ENCODE data around the gene NFU1. TPM values are rescaled to one million over a fixed set of nuclear protein-coding genes. Genes with fewer than 3 reads are reported as not detected.
A peak's percentile ranks its signal among the peaks of the same experiment; 100 is the strongest.

Gene NFU1
- total and polyA plus RNA-seq, 7 experiments from 2014 or later = 16.1 to 76.4 (median 23.4) TPM

- no peak overlapping the region for H3K27ac ChIP-seq (ENCODE audit: low read depth, low read length)
- peak overlapping the region in 8 of 9 donors; percentile 2 to 86 (median 73) for H3K27ac Mint-ChIP-seq
- ATAC-seq = no peak
- H3K4me3 ChIP-seq (ENCODE audit: low read length) = no peak overlapping the region
- no peaks in the 10 kb centered on the region for H3K27me3 ChIP-seq (ENCODE audit: control insufficient read depth in 2 of 2, insufficient read depth in 2 of 2, low read length in 2 of 2)
- no peaks in the 10 kb centered on the region for H3K4me1 ChIP-seq (ENCODE audit: control insufficient read depth in 2 of 2, insufficient read depth in 2 of 2, low read length in 2 of 2)
- POLR2A ChIA-PET = no interaction called here
- H3K9me3 Mint-ChIP-seq = peaks cover 0 to 1% (median 0%) of the 10 kb centered on the region in 11 donors
- no peaks in the 10 kb centered on the region for H3K9me3 ChIP-seq (ENCODE audit: control insufficient read depth in 2 of 3, low read length in 3 of 3)
- H3K27me3 Mint-ChIP-seq = no peaks in the 10 kb centered on the region
- no peak for DNase-seq
- CTCF ChIA-PET = interaction anchor here (0.7 kb wide), 1 partner anchor 1234 kb away, joined by 4 read pairs; no protein-coding TSS in a partner anchor
- H3K4me3 Mint-ChIP-seq = no peak overlapping the region
- no peaks in the 10 kb centered on the region for H3K36me3 ChIP-seq (ENCODE audit: control insufficient read depth in 2 of 3, insufficient read depth in 3 of 3, low read length in 3 of 3)
- peaks cover 0 to 11% (median 6%) of the 10 kb centered on the region in 5 donors for H3K36me3 Mint-ChIP-seq
- H3K4me1 Mint-ChIP-seq = peaks cover 8 to 44% (median 29%) of the 10 kb centered on the region in 7 donors
- intact Hi-C loops (cut with micrococcal nuclease) = no loop called here
Measured at GRCh38 chr2:69456154-69456553, 18.9 kb upstream of the NFU1 start.

GRCh38 chr2:69454976-69455375, 17.7 kb upstream of the NFU1 start:
- intact Hi-C loops (cut with micrococcal nuclease) = no loop called here
- no peaks in the 10 kb centered on the region for H3K4me1 ChIP-seq (ENCODE audit: control insufficient read depth in 2 of 2, insufficient read depth in 2 of 2, low read length in 2 of 2)
- no peak overlapping the region for H3K4me3 ChIP-seq (ENCODE audit: low read length)
- no peaks in the 10 kb centered on the region for H3K27me3 ChIP-seq (ENCODE audit: control insufficient read depth in 2 of 2, insufficient read depth in 2 of 2, low read length in 2 of 2)
- POLR2A ChIA-PET = interaction anchor here (1.0 kb wide), 1 partner anchor 18 kb away, joined by 4 read pairs; the partner anchor contains the start of gene NFU1
- Mint-ChIP-seq H3K9me3 (peaks cover 0 to 1% (median 0%) of the 10 kb centered on the region in 11 donors), H3K36me3 (peaks cover 0 to 7% (median 5%) of the 10 kb centered on the region in 5 donors), H3K4me1 (peaks cover 8 to 32% (median 20%) of the 10 kb centered on the region in 7 donors), H3K4me3 (peak overlapping the region in 1 of 10 donors; percentile 6), H3K27me3 (peaks cover 0 to 4% (median 0%) of the 10 kb centered on the region in 5 donors), H3K27ac (peak overlapping the region in 3 of 9 donors; percentile 33 to 76 (median 65))
- CTCF ChIA-PET = no interaction called here
- H3K36me3 ChIP-seq (ENCODE audit: control insufficient read depth in 2 of 3, insufficient read depth in 3 of 3, low read length in 3 of 3) = no peaks in the 10 kb centered on the region
- ATAC-seq = no peak
- DNase-seq = no peak
- H3K27ac ChIP-seq (ENCODE audit: low read depth, low read length) = no peak overlapping the region
- H3K9me3 ChIP-seq (ENCODE audit: control insufficient read depth in 2 of 3, low read length in 3 of 3) = no peaks in the 10 kb centered on the region

- ChIA-PET CTCF (no interaction called here), POLR2A (no interaction called here)
- peaks cover 0 to 6% (median 0%) of the 10 kb centered on the region in 5 donors for H3K27me3 Mint-ChIP-seq
- H3K4me3 Mint-ChIP-seq = no peak overlapping the region
- peaks cover 0 to 5% (median 0%) of the 10 kb centered on the region in 5 donors for H3K36me3 Mint-ChIP-seq
- intact Hi-C loops (cut with micrococcal nuclease) = no loop called here
- Histone ChIP-seq H3K9me3 (ENCODE audit: control insufficient read depth in 2 of 3, low read length in 3 of 3) (no peaks in the 10 kb centered on the region), H3K4me1 (ENCODE audit: control insufficient read depth in 2 of 2, insufficient read depth in 2 of 2, low read length in 2 of 2) (no peaks in the 10 kb centered on the region), H3K4me3 (ENCODE audit: low read length) (no peak overlapping the region), H3K27ac (ENCODE audit: low read depth, low read length) (no peak overlapping the region), H3K36me3 (ENCODE audit: control insufficient read depth in 2 of 3, insufficient read depth in 3 of 3, low read length in 3 of 3) (no peaks in the 10 kb centered on the region), H3K27me3 (ENCODE audit: control insufficient read depth in 2 of 2, insufficient read depth in 2 of 2, low read length in 2 of 2) (no peaks in the 10 kb centered on the region)
- peaks cover 10 to 25% (median 18%) of the 10 kb centered on the region in 7 donors for H3K4me1 Mint-ChIP-seq
- no peak for ATAC-seq
- H3K27ac Mint-ChIP-seq = peak overlapping the region in 1 of 9 donors; percentile 3
- H3K9me3 Mint-ChIP-seq = peaks cover 0 to 1% (median 0%) of the 10 kb centered on the region in 11 donors
- no peak for DNase-seq
Measured at GRCh38 chr2:69453475-69454129, 16.4 kb upstream of the NFU1 start.

- H3K9me3 Mint-ChIP-seq = peaks cover 0 to 4% (median 0%) of the 10 kb centered on the region in 11 donors
Measured at GRCh38 chr2:69452687-69453086, 15.5 kb upstream of the NFU1 start.

GRCh38 chr2:69450735-69451416, 13.6 kb upstream of the NFU1 start:
- H3K4me3 ChIP-seq (ENCODE audit: low read length) = no peak overlapping the region
- intact Hi-C loops (cut with micrococcal nuclease) = no loop called here
- no peaks in the 10 kb centered on the region for H3K36me3 ChIP-seq (ENCODE audit: control insufficient read depth in 2 of 3, insufficient read depth in 3 of 3, low read length in 3 of 3)
- Mint-ChIP-seq H3K27ac (peak overlapping the region in 1 of 9 donors; percentile 1), H3K9me3 (peaks cover 0 to 4% (median 0%) of the 10 kb centered on the region in 11 donors), H3K27me3 (peaks cover 0 to 13% (median 0%) of the 10 kb centered on the region in 5 donors), H3K4me1 (peaks cover 1 to 17% (median 8%) of the 10 kb centered on the region in 7 donors), H3K4me3 (no peak overlapping the region), H3K36me3 (peaks cover 0 to 9% (median 4%) of the 10 kb centered on the region in 5 donors)
- no peaks in the 10 kb centered on the region for H3K9me3 ChIP-seq (ENCODE audit: control insufficient read depth in 2 of 3, low read length in 3 of 3)
- DNase-seq (no peak), ATAC-seq (no peak)
- no peaks in the 10 kb centered on the region for H3K4me1 ChIP-seq (ENCODE audit: control insufficient read depth in 2 of 2, insufficient read depth in 2 of 2, low read length in 2 of 2)
- no peaks in the 10 kb centered on the region for H3K27me3 ChIP-seq (ENCODE audit: control insufficient read depth in 2 of 2, insufficient read depth in 2 of 2, low read length in 2 of 2)
- ChIA-PET POLR2A (interaction anchor here (1.5 kb wide), 1 partner anchor 9 kb away, joined by 5 read pairs; no protein-coding TSS in a partner anchor), CTCF (no interaction called here)
- no peak overlapping the region for H3K27ac ChIP-seq (ENCODE audit: low read depth, low read length)

More at GRCh38 chr2:69452687-69453086, 15.5 kb upstream of the NFU1 start:
- H3K27ac Mint-ChIP-seq = peak overlapping the region in 2 of 9 donors; percentile 5 to 15
- no peaks in the 10 kb centered on the region for H3K27me3 ChIP-seq (ENCODE audit: control insufficient read depth in 2 of 2, insufficient read depth in 2 of 2, low read length in 2 of 2)
- no peaks in the 10 kb centered on the region for H3K9me3 ChIP-seq (ENCODE audit: control insufficient read depth in 2 of 3, low read length in 3 of 3)
- H3K4me1 Mint-ChIP-seq = peaks cover 9 to 25% (median 15%) of the 10 kb centered on the region in 7 donors
- no peak overlapping the region for H3K27ac ChIP-seq (ENCODE audit: low read depth, low read length)
- intact Hi-C loops (cut with micrococcal nuclease) = no loop called here
- CTCF ChIA-PET = interaction anchor here (0.6 kb wide), 1 partner anchor 351 kb away, joined by 5 read pairs; no protein-coding TSS in a partner anchor
- DNase-seq (no peak), ATAC-seq (no peak)
- H3K4me1 ChIP-seq (ENCODE audit: control insufficient read depth in 2 of 2, insufficient read depth in 2 of 2, low read length in 2 of 2) = no peaks in the 10 kb centered on the region
- no peaks in the 10 kb centered on the region for H3K36me3 ChIP-seq (ENCODE audit: control insufficient read depth in 2 of 3, insufficient read depth in 3 of 3, low read length in 3 of 3)
- H3K27me3 Mint-ChIP-seq = peaks cover 0 to 10% (median 0%) of the 10 kb centered on the region in 5 donors
- H3K4me3 Mint-ChIP-seq = no peak overlapping the region
- H3K36me3 Mint-ChIP-seq = peaks cover 0 to 5% (median 4%) of the 10 kb centered on the region in 5 donors
- POLR2A ChIA-PET = no interaction called here
- no peak overlapping the region for H3K4me3 ChIP-seq (ENCODE audit: low read length)

GRCh38 chr2:69449906-69450305, 12.7 kb upstream of the NFU1 start:
- Mint-ChIP-seq H3K27me3 (peaks cover 0 to 13% (median 0%) of the 10 kb centered on the region in 5 donors), H3K27ac (no peak overlapping the region), H3K36me3 (peaks cover 0 to 9% (median 4%) of the 10 kb centered on the region in 5 donors), H3K9me3 (peaks cover 0 to 4% (median 0%) of the 10 kb centered on the region in 11 donors), H3K4me3 (no peak overlapping the region), H3K4me1 (peaks cover 0 to 11% (median 6%) of the 10 kb centered on the region in 7 donors)
- H3K27ac ChIP-seq (ENCODE audit: low read depth, low read length) = no peak overlapping the region
- ChIA-PET POLR2A (interaction anchor here (1.5 kb wide), 1 partner anchor 10 kb away, joined by 5 read pairs; no protein-coding TSS in a partner anchor), CTCF (no interaction called here)
- intact Hi-C loops (cut with micrococcal nuclease) = no loop called here
- DNase-seq (no peak), ATAC-seq (no peak)
- no peaks in the 10 kb centered on the region for H3K36me3 ChIP-seq (ENCODE audit: control insufficient read depth in 2 of 3, insufficient read depth in 3 of 3, low read length in 3 of 3)
- H3K9me3 ChIP-seq (ENCODE audit: control insufficient read depth in 2 of 3, low read length in 3 of 3) = no peaks in the 10 kb centered on the region
- H3K4me1 ChIP-seq (ENCODE audit: control insufficient read depth in 2 of 2, insufficient read depth in 2 of 2, low read length in 2 of 2) = no peaks in the 10 kb centered on the region
- H3K27me3 ChIP-seq (ENCODE audit: control insufficient read depth in 2 of 2, insufficient read depth in 2 of 2, low read length in 2 of 2) = no peaks in the 10 kb centered on the region
- H3K4me3 ChIP-seq (ENCODE audit: low read length) = no peak overlapping the region
